Measurements from ENCODE around the gene YTHDC2.

Gene YTHDC2

GRCh38 chr5:113503146-113503545 is 10.3 kb upstream of the YTHDC2 start:
- TF ChIP-seq, protein P1, sequence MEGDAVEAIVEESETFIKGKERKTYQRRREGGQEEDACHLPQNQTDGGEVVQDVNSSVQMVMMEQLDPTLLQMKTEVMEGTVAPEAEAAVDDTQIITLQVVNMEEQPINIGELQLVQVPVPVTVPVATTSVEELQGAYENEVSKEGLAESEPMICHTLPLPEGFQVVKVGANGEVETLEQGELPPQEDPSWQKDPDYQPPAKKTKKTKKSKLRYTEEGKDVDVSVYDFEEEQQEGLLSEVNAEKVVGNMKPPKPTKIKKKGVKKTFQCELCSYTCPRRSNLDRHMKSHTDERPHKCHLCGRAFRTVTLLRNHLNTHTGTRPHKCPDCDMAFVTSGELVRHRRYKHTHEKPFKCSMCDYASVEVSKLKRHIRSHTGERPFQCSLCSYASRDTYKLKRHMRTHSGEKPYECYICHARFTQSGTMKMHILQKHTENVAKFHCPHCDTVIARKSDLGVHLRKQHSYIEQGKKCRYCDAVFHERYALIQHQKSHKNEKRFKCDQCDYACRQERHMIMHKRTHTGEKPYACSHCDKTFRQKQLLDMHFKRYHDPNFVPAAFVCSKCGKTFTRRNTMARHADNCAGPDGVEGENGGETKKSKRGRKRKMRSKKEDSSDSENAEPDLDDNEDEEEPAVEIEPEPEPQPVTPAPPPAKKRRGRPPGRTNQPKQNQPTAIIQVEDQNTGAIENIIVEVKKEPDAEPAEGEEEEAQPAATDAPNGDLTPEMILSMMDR (conservative IDR thresholded peaks at IDR 0.05) = no peak
- H3K27ac ChIP-seq = no peak overlapping the region

DNA sequence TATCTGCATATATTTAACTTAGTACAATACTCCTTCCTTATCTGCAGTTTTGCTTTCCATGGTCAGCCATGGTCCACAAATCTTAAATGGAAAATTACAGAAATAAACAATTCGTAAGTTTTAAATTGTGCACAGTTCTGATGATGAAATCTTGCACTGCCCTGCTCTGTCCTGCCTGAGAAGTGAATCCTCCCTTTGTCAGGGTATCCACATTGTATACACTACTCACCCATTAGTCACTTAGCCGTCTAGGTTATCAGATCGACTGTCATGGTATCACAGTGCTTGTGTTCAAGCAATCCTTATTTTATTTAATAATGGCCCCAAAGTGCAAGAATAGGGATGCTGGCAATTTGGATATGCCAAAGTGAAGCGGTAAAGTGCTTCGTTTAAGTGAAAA is 8.3 kb upstream of the YTHDC2 start:
- TF ChIP-seq, protein P1 (conservative IDR thresholded peaks at IDR 0.05) = no peak
- H3K27ac ChIP-seq = no peak overlapping the region

- TF ChIP-seq, protein P1 (conservative IDR thresholded peaks at IDR 0.05) = no peak
- H3K27ac ChIP-seq = no peak overlapping the region
Observed at GRCh38 chr5:113507601-113508000, 5.9 kb upstream of the YTHDC2 start.

DNA sequence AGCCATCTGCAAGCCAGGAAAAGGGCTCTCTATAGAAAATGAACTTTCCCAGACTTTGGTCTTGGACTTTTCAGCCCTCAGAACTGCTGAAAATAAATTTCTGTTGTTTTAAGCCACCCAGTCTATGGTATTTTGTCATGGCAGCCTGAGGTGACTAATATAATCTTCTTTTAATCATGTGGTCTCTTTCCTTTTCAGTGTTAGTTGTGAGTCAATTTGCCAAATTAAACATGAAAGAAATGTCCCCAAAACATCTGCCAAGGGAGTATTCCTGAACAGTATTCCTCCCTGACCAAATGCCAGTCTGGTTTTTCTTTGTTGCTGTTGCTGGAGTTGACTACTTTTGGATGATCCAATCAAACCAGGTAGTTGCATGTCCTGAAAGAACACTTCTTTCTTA is 4.7 kb upstream of the YTHDC2 start:
- no peak overlapping the region for H3K27ac ChIP-seq
- TF ChIP-seq, protein P1 (conservative IDR thresholded peaks at IDR 0.05) = no peak

- H3K27ac ChIP-seq = no peak overlapping the region
Observed at GRCh38 chr5:113510836-113511451, 2.5 kb upstream of the YTHDC2 start.

GRCh38 chr5:113512341-113512740 is 1.2 kb upstream of the YTHDC2 start:
- H3K27ac ChIP-seq = no peak overlapping the region; the same call in 1 of the 2 replicates
- TF ChIP-seq, protein P1 (conservative IDR thresholded peaks at IDR 0.05) = no peak

More at GRCh38 chr5:113510836-113511451, 2.5 kb upstream of the YTHDC2 start:
- TF ChIP-seq, protein P1 (conservative IDR thresholded peaks at IDR 0.05) = peak; percentile 81

DNA sequence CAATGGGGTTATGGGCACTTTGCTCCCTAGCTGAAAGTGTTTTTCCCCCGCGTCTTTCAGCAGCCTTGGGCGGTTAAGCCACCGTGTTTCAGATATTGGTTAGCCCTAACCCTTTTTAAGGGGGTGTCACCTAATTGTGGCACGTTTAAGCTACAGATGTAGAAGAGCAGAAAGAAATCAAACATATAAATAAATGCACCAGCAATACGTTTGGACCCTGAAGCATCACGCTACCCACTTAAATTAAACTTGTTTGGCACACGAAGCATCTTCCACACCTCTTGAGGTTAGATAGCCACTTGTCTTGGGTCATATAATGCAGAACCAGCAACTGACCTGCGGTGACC is 768 bp downstream of the YTHDC2 start:
- peak overlapping the region; percentile 78 for H3K27ac ChIP-seq
- TF ChIP-seq, protein P1 (conservative IDR thresholded peaks at IDR 0.05) = no peak
